ENCODE data around the gene CTAGE9. TPM values are rescaled to one million over a fixed set of nuclear protein-coding genes. Genes with fewer than 3 reads are reported as not detected.

CTAGE9 gene
- total RNA-seq, 2 experiments from 2014 or later, result not detected

DNA sequence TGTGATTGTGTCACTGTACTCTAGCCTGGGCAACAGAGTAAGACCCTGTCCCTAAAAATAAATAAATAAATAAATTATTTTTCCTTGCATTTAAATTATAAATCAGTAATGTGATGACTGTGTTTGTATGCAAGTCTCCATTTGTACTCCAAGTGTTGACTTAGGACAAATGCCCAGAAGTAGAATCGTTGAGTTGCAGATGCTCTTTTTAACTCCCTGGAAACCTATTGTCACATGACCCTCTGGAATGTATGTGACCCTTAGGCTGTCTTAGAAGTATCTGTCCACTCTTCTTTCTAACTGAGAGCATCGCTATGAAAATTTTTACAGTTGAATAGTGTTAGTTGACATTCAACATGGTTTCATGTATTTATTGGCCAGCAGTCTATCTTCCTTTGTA, 28.4 kb downstream of the CTAGE9 start:
- Histone ChIP-seq H3K36me3 (ENCODE audit: insufficient read depth, low read length) (no peaks in the 10 kb centered on the region), H3K4me3 (ENCODE audit: low read length) (no peak overlapping the region), H3K9me3 (ENCODE audit: control insufficient read depth in 1 of 2, insufficient read depth in 1 of 2, low read length in 2 of 2) (no peaks in the 10 kb centered on the region), H3K4me1 (ENCODE audit: insufficient read depth, low read length) (no peaks in the 10 kb centered on the region), H3K27me3 (ENCODE audit: control insufficient read depth in 1 of 2, insufficient read depth in 2 of 2, low read length in 2 of 2) (no peaks in the 10 kb centered on the region), H3K27ac (ENCODE audit: low read depth in 1 of 2, low read length in 2 of 2) (no peak overlapping the region)
- no peak overlapping the region for H3K27ac Mint-ChIP-seq
- H3K36me3 Mint-ChIP-seq (ENCODE audit: low read depth), result no peaks in the 10 kb centered on the region
- no peaks in the 10 kb centered on the region for H3K27me3 Mint-ChIP-seq
- TF ChIP-seq, protein P1, sequence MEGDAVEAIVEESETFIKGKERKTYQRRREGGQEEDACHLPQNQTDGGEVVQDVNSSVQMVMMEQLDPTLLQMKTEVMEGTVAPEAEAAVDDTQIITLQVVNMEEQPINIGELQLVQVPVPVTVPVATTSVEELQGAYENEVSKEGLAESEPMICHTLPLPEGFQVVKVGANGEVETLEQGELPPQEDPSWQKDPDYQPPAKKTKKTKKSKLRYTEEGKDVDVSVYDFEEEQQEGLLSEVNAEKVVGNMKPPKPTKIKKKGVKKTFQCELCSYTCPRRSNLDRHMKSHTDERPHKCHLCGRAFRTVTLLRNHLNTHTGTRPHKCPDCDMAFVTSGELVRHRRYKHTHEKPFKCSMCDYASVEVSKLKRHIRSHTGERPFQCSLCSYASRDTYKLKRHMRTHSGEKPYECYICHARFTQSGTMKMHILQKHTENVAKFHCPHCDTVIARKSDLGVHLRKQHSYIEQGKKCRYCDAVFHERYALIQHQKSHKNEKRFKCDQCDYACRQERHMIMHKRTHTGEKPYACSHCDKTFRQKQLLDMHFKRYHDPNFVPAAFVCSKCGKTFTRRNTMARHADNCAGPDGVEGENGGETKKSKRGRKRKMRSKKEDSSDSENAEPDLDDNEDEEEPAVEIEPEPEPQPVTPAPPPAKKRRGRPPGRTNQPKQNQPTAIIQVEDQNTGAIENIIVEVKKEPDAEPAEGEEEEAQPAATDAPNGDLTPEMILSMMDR (IDR thresholded peaks at IDR 0.05), result no peak
- no peak overlapping the region for H3K4me3 Mint-ChIP-seq
- DNase-seq (no peak), ATAC-seq (ENCODE audit: poor library complexity) (no peak)
- H3K9me3 Mint-ChIP-seq, result no peaks in the 10 kb centered on the region
- no peaks in the 10 kb centered on the region for H3K4me1 Mint-ChIP-seq (ENCODE audit: low read depth)
- ChIA-PET POLR2A (no interaction called here), CTCF (no interaction called here)
- intact Hi-C loops (cut with DNase I, micrococcal nuclease), result no loop called here

DNA sequence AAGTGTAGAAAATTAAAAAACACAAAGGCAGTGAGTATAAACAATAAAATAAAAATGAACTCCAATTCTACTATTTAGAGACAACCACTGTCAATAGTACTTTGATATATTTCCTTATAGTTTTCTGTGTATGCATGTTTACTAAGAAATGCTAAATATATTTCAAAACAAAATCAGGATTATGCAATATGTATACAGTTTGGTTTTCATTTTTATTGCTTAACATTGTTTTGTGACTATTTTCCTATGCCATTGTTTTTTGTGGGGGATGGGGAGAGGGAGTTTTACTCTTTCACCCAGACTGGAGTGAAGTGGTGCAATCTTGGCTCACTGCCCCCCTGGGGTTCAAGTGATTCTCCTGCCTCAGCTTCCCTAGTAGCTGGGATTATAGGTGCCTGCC, 29.2 kb downstream of the CTAGE9 start:
- H3K27ac Mint-ChIP-seq, result no peak overlapping the region
- no peak overlapping the region for H3K4me3 Mint-ChIP-seq
- no peaks in the 10 kb centered on the region for H3K36me3 ChIP-seq (ENCODE audit: insufficient read depth, low read length)
- H3K9me3 ChIP-seq (ENCODE audit: control insufficient read depth in 1 of 2, insufficient read depth in 1 of 2, low read length in 2 of 2), result no peaks in the 10 kb centered on the region
- intact Hi-C loops (cut with DNase I, micrococcal nuclease), result no loop called here
- H3K36me3 Mint-ChIP-seq (ENCODE audit: low read depth), result no peaks in the 10 kb centered on the region
- ChIA-PET POLR2A (no interaction called here), CTCF (no interaction called here)
- no peak for ATAC-seq (ENCODE audit: poor library complexity)
- no peaks in the 10 kb centered on the region for H3K27me3 Mint-ChIP-seq
- TF ChIP-seq, protein P1 (IDR thresholded peaks at IDR 0.05), result no peak
- H3K4me1 ChIP-seq (ENCODE audit: insufficient read depth, low read length), result no peaks in the 10 kb centered on the region
- H3K27me3 ChIP-seq (ENCODE audit: control insufficient read depth in 1 of 2, insufficient read depth in 2 of 2, low read length in 2 of 2), result no peaks in the 10 kb centered on the region
- H3K4me1 Mint-ChIP-seq (ENCODE audit: low read depth), result no peaks in the 10 kb centered on the region
- H3K4me3 ChIP-seq (ENCODE audit: low read length), result no peak overlapping the region
- DNase-seq, result no peak
- no peak overlapping the region for H3K27ac ChIP-seq (ENCODE audit: low read depth in 1 of 2, low read length in 2 of 2)
- no peaks in the 10 kb centered on the region for H3K9me3 Mint-ChIP-seq

DNA sequence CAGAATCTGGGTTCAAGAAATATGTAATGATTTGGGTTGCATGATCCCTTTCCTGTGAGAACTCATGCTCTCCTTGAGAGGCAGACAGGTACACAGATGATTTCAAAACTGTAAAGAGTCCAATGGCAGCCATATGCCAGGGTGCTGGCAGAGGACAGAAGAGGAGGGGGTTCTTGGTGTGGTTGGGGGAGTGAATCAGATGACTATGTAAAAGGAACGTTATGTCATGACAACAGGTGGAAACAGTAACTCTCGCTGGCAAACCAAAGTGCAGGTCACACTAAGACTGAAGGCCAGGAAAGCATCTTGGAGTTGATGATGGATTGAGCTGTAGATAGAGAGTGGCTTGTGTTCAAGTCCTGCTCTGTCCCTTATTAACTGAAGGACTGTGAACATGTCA, 29.9 kb downstream of the CTAGE9 start:
- H3K27me3 ChIP-seq (ENCODE audit: control insufficient read depth in 1 of 2, insufficient read depth in 2 of 2, low read length in 2 of 2), result no peaks in the 10 kb centered on the region
- DNase-seq (no peak), ATAC-seq (ENCODE audit: poor library complexity) (no peak)
- H3K36me3 ChIP-seq (ENCODE audit: insufficient read depth, low read length), result no peaks in the 10 kb centered on the region
- H3K27me3 Mint-ChIP-seq, result no peaks in the 10 kb centered on the region
- H3K9me3 Mint-ChIP-seq, result no peaks in the 10 kb centered on the region
- H3K27ac Mint-ChIP-seq, result no peak overlapping the region
- TF ChIP-seq, protein P1 (IDR thresholded peaks at IDR 0.05), result no peak
- ChIA-PET CTCF (no interaction called here), POLR2A (no interaction called here)
- no peak overlapping the region for H3K4me3 ChIP-seq (ENCODE audit: low read length)
- no peaks in the 10 kb centered on the region for H3K36me3 Mint-ChIP-seq (ENCODE audit: low read depth)
- H3K27ac ChIP-seq (ENCODE audit: low read depth in 1 of 2, low read length in 2 of 2), result no peak overlapping the region
- intact Hi-C loops (cut with DNase I, micrococcal nuclease), result no loop called here
- no peaks in the 10 kb centered on the region for H3K9me3 ChIP-seq (ENCODE audit: control insufficient read depth in 1 of 2, insufficient read depth in 1 of 2, low read length in 2 of 2)
- H3K4me1 ChIP-seq (ENCODE audit: insufficient read depth, low read length), result no peaks in the 10 kb centered on the region
- H3K4me1 Mint-ChIP-seq (ENCODE audit: low read depth), result no peaks in the 10 kb centered on the region
- H3K4me3 Mint-ChIP-seq, result no peak overlapping the region

Data from CD4-positive, alpha-beta T cell (primary cell).